IgD-negative memory B cell (primary cell): ENCODE measurements around the gene GPI. TPM values are rescaled to one million over a fixed set of nuclear protein-coding genes. Genes with fewer than 3 reads are reported as not detected.
"Not testable (repeated sequence)": the region's sequence is repeated elsewhere in the genome, so short reads cannot be mapped to it uniquely, and the experiment has no call there.

Source experiments
- H3K27ac Mint-ChIP-seq, 3 donors: one replicate each; pipeline ENCODE4 v1.8.0; 2020 to 2022; ENCODE audit warnings: mild to moderate bottlenecking in 3 of 3, mixed read lengths in 3 of 3, moderate library complexity in 1 of 3
- H3K27me3 Mint-ChIP-seq: one replicate; pipeline ENCODE4 v1.8.0; 2021; ENCODE audit warnings: mixed read lengths
- H3K36me3 Mint-ChIP-seq: one replicate; pipeline ENCODE4 v1.8.0; 2020; ENCODE audit warnings: mild to moderate bottlenecking, mixed read lengths
- H3K4me1 Mint-ChIP-seq, 3 donors: one replicate each; pipeline ENCODE4 v1.8.0; 2020 to 2022; ENCODE audit warnings: mixed read lengths in 3 of 3, mild to moderate bottlenecking in 1 of 3
- H3K4me3 Mint-ChIP-seq, 4 donors: one replicate each; pipeline ENCODE4 v1.8.0; 2020 to 2022; ENCODE audit warnings: mild to moderate bottlenecking in 4 of 4, mixed read lengths in 4 of 4, moderate library complexity in 3 of 4
- H3K9me3 Mint-ChIP-seq, 3 donors: one replicate each; pipeline ENCODE4 v1.8.0; 2020 to 2021; ENCODE audit warnings: mixed read lengths in 3 of 3, mild to moderate bottlenecking in 1 of 3
- polyA plus RNA-seq: library from polyadenylated mRNA; unstranded; fragments of 300-500 nt; fragmentation: Illumina TruSeq; gene quantifications from one replicate; pipeline ENCODE4 v1.2.3, GENCODE V29; 2021

GPI gene
- polyA plus RNA-seq, 1 donor from 2014 or later, result 139 TPM

GRCh38 chr19:34397853-34398252 lies 32.9 kb downstream of the GPI start:
- Mint-ChIP-seq H3K4me1 (no peaks in the 10 kb centered on the region), H3K27me3 (no peaks in the 10 kb centered on the region), H3K36me3 (no peaks in the 10 kb centered on the region), H3K9me3 (no peaks in the 10 kb centered on the region), H3K27ac (no peak overlapping the region), H3K4me3 (no peak overlapping the region)

GRCh38 chr19:34399886-34400285 lies 34.9 kb downstream of the GPI start:
- no peaks in the 10 kb centered on the region for H3K9me3 Mint-ChIP-seq
- no peaks in the 10 kb centered on the region for H3K27me3 Mint-ChIP-seq
- H3K36me3 Mint-ChIP-seq, result no peaks in the 10 kb centered on the region
- H3K4me3 Mint-ChIP-seq, result no peak overlapping the region
- H3K4me1 Mint-ChIP-seq, result peaks cover 3 to 7% (median 6%) of the 10 kb centered on the region in 3 donors
- no peak overlapping the region for H3K27ac Mint-ChIP-seq

GRCh38 chr19:34400844-34401243 lies 35.8 kb downstream of the GPI start:
- H3K27ac Mint-ChIP-seq, H3K4me1 Mint-ChIP-seq, H3K27me3 Mint-ChIP-seq: not testable (repeated sequence)

DNA sequence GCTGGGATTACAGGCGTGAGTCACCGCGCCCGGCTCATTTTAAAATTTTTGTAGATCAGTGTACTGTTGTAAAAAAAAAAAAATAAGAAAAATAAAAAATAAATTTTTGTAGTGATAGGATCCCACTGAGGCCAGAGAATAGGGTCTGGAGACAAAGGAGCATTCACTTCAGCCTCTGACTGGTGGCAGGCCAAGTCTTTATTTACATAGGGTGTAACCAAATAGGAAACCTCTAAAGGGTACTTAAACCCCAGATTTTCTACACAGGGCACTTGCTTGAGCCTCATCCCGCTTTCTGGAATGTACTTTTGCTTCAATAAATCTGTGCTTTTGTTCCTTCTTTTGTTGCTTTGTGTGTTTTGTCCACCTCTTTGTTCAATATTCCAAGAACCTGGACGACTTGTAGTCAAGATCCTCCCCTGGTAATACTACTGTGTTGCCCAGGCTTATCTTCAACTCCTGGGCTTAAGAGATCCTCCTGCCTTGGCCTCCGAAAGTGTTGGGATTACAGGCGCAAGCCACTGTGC lies 37.1 kb downstream of the GPI start:
- H3K27ac Mint-ChIP-seq, result no peak overlapping the region
- peaks cover 3 to 13% (median 6%) of the 10 kb centered on the region in 3 donors for H3K4me1 Mint-ChIP-seq
- peak overlapping the region in 1 of 4 donors; percentile 66 for H3K4me3 Mint-ChIP-seq
- H3K36me3 Mint-ChIP-seq, result no peaks in the 10 kb centered on the region
- H3K27me3 Mint-ChIP-seq, result no peaks in the 10 kb centered on the region
- H3K9me3 Mint-ChIP-seq, result no peaks in the 10 kb centered on the region

More at GRCh38 chr19:34400844-34401243, 35.8 kb downstream of the GPI start:
- not testable (repeated sequence) for H3K9me3 Mint-ChIP-seq, H3K36me3 Mint-ChIP-seq, H3K4me3 Mint-ChIP-seq

DNA sequence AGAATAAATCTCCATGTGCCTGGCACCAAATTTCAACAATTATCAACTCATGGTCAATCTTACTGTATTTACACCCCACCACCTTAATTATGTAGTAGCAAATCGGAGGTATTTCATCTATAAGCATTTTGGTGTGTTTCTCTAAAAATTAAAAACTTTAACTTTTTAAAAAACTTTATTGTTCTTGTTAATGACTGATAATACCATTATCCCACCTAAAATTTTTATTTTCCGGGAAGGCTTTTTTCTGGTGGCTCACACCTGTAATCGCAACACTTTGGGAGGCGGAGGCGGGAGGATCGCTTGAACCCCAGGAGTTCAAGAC lies 38.8 kb downstream of the GPI start:
- H3K4me3 Mint-ChIP-seq, result peak overlapping the region; percentile 92 to 98 (median 97)
- no peaks in the 10 kb centered on the region for H3K36me3 Mint-ChIP-seq
- H3K27me3 Mint-ChIP-seq, result no peaks in the 10 kb centered on the region
- peaks cover 9 to 13% (median 9%) of the 10 kb centered on the region in 3 donors for H3K4me1 Mint-ChIP-seq
- peak overlapping the region; percentile 50 to 91 (median 76) for H3K27ac Mint-ChIP-seq
- H3K9me3 Mint-ChIP-seq, result no peaks in the 10 kb centered on the region

DNA sequence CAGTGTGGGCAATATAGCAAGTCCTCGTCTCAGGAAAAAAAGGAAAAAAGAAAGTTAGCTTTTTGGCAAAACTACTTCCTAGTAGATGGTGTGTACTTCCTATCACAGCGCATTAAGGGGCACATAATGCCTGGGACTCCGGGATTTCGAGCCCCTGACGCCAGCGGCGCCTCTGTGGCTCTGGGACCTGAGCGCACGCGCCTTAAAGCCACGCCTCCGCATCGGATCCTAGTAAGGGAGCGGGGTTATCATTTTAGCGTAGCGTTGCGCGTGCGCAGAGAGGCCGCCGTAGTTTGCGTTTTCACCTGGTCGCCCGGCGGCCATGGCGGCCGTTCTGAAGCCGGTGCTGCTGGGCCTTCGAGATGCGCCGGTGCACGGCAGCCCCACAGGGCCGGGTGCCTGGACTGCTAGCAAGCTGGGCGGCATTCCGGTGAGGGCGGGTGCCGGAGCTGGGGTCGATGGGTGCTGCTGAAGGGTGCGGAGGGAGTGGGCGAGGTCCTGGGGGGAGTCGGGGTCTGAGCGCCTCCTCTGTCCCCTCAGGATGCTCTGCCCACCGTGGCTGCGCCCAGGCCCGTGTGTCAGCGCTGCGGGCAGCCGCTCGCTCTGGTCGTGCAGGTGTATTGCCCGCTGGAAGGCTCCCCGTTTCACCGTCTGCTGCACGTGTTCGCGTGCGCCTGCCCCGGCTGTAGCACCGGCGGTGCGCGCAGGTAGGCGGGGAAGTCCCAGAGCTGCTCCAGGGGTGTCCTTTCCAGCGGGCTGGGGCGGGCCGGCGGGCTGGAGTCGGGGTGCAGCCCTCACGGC lies 39.3 kb downstream of the GPI start, which contains the start of gene PDCD2L:
Gene PDCD2L (plus strand): TSS at position 291 of the 801 bp plus-strand sequence. CDS start 32 bp downstream, at position 323.
- H3K27ac Mint-ChIP-seq, result peak within 1 kb of the TSS; percentile 50 to 91 (median 76)
- peaks cover 13 to 14% (median 14%) of the 10 kb centered on the region in 3 donors for H3K4me1 Mint-ChIP-seq
- H3K27me3 Mint-ChIP-seq, result no peaks in the 10 kb centered on the region
- H3K36me3 Mint-ChIP-seq, result no peaks in the 10 kb centered on the region
- H3K4me3 Mint-ChIP-seq, result peak within 1 kb of the TSS; percentile 92 to 98 (median 97)
- H3K9me3 Mint-ChIP-seq, result no peaks in the 10 kb centered on the region

- H3K9me3 Mint-ChIP-seq, result no peaks in the 10 kb centered on the region
- H3K27me3 Mint-ChIP-seq, result no peaks in the 10 kb centered on the region
- H3K27ac Mint-ChIP-seq, result no peak overlapping the region
- H3K36me3 Mint-ChIP-seq, result peaks cover 3% of the 10 kb centered on the region
- peaks cover 19 to 21% (median 20%) of the 10 kb centered on the region in 3 donors for H3K4me1 Mint-ChIP-seq
- peak overlapping the region in 2 of 4 donors; percentile 60 to 73 for H3K4me3 Mint-ChIP-seq
These were observed 41.1 kb downstream of the GPI start for GRCh38 chr19:34405892-34406660.

GRCh38 chr19:34408411-34408810 lies 43.4 kb downstream of the GPI start:
- Mint-ChIP-seq H3K27ac (peak overlapping the region in 1 of 3 donors; percentile 38), H3K4me1 (peaks cover 19 to 21% (median 20%) of the 10 kb centered on the region in 3 donors), H3K9me3 (no peaks in the 10 kb centered on the region), H3K36me3 (peaks cover 3% of the 10 kb centered on the region), H3K4me3 (peak overlapping the region in 1 of 4 donors; percentile 9), H3K27me3 (no peaks in the 10 kb centered on the region)

GRCh38 chr19:34409189-34410164 lies 44.5 kb downstream of the GPI start:
- Mint-ChIP-seq H3K4me1 (peaks cover 14 to 18% (median 15%) of the 10 kb centered on the region in 3 donors), H3K27ac (peak overlapping the region in 2 of 3 donors; percentile 38 to 64), H3K4me3 (peak overlapping the region in 2 of 4 donors; percentile 11 to 76), H3K36me3 (peaks cover 3% of the 10 kb centered on the region), H3K9me3 (no peaks in the 10 kb centered on the region), H3K27me3 (no peaks in the 10 kb centered on the region)

DNA sequence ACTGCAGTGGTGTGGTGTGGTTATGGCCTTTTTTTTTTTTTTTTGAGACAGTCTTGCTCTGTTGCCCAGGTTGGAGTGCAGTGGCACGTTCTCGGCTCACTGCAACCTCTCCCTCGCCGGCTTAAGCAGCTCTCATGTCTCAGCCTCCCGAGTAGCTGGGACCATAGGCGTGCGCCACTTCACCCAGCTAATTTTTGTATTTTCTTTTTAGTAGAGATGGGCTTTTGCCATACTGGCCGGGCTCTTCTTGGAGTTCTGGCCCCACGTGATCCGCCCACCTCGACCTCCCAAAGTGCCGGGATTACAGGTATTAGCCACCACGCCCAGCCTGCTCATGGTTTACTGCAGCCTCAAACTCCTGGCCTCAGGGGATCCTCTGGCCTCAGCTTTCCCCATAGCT lies 46.2 kb downstream of the GPI start:
- H3K36me3 Mint-ChIP-seq, result peaks cover 3% of the 10 kb centered on the region
- no peaks in the 10 kb centered on the region for H3K9me3 Mint-ChIP-seq
- peaks cover 10 to 16% (median 15%) of the 10 kb centered on the region in 3 donors for H3K4me1 Mint-ChIP-seq

GRCh38 chr19:34416021-34416545 lies 51.1 kb downstream of the GPI start:
- Mint-ChIP-seq H3K36me3 (no peaks in the 10 kb centered on the region), H3K27ac (no peak overlapping the region), H3K4me3 (no peak overlapping the region), H3K9me3 (no peaks in the 10 kb centered on the region), H3K4me1 (peaks cover 0 to 10% (median 8%) of the 10 kb centered on the region in 3 donors), H3K27me3 (no peaks in the 10 kb centered on the region)

More for the DNA sequence above, 46.2 kb downstream of the GPI start:
- Mint-ChIP-seq H3K27me3 (no peaks in the 10 kb centered on the region), H3K4me3 (no peak overlapping the region), H3K27ac (no peak overlapping the region)

DNA sequence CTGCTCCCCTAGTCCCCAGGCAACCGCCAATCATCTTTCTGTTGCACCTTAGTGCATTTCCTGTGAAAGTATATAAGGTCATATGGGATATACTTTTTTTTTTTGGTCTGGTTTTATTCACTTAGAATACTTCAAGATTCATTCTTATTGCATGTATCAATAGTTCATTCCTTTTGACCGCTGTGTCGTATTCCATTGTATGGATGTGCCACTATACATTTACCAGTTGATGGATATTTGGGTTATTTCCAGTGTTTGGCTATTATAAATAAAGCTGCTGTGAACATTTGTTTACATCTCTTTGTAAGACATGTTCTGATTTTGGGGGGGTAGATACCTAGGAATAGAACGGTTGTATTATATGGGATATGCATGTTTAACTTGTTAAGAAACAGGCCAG lies 53.3 kb downstream of the GPI start:
- Mint-ChIP-seq H3K4me1 (peaks cover 0 to 10% (median 8%) of the 10 kb centered on the region in 3 donors), H3K9me3 (no peaks in the 10 kb centered on the region), H3K27ac (no peak overlapping the region), H3K4me3 (no peak overlapping the region), H3K27me3 (no peaks in the 10 kb centered on the region), H3K36me3 (no peaks in the 10 kb centered on the region)

DNA sequence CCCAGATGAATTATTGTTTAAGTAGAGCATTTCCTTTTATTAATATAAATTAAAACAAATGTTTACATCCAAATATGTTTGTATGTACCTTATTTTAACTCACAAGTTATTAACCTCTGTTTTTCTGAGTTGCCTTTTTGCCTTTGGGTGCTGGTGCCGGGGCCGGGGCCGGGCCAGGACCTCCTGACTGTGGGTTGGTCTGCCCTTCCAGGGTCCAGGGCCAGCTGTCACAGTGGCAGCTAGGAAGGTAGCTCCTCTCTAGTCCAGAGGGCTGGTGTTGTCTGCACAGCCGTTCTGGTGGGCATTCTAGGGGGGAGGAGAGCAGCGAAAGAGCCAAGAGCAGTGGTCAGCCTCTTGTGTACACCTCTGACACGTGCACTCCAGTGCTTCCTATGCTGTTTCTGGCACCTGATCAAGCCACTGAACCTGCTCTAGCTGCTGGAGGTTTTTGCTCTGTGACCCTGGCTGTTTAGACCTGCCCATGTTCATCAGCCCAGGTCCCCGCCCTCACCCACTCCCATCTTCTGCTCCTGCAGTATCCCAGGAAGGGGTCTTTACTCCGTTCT lies 61.2 kb downstream of the GPI start:
- H3K9me3 Mint-ChIP-seq, result no peaks in the 10 kb centered on the region
- peak overlapping the region in 1 of 3 donors; percentile 5 for H3K27ac Mint-ChIP-seq
- no peaks in the 10 kb centered on the region for H3K27me3 Mint-ChIP-seq
- H3K36me3 Mint-ChIP-seq, result peaks cover 2% of the 10 kb centered on the region
- H3K4me3 Mint-ChIP-seq, result peak overlapping the region in 3 of 4 donors; percentile 39 to 67 (median 66)
- H3K4me1 Mint-ChIP-seq, result peaks cover 13 to 19% (median 18%) of the 10 kb centered on the region in 3 donors
